Measurements from ENCODE around the gene BRD2.

The BRD2 gene

DNA sequence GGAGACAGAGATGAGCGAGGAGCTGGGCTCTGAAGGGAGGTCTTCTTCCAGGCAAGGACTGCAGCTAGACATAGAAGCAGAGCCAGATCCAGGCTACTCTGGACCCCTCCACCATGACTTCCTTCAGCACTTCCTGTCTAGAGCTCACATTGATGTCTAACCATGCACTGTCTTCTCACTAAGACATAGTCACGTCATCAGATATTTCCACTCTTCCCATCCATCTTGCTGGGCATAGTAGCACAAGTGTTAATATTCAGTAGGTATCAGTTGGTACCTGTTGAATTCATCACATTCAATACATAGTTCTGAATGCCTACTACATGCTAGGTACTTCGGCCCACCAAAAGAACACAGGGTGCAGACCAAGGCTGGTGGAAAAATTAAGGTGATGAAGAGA is 18.4 kb upstream of the BRD2 start:
- no peak for DNase-seq

- no peak for DNase-seq
Observed at GRCh38 chr6:32950449-32950848, 17.9 kb upstream of the BRD2 start.

GRCh38 chr6:32952817-32953739 is 15.3 kb upstream of the BRD2 start, which contains the start of gene HLA-DMA:
HLA-DMA (minus strand) TSS chr6:32953097; CDS start chr6:32953036, 61 bp downstream.
- peak; percentile 62 for DNase-seq

GRCh38 chr6:32953775-32954174 is 14.6 kb upstream of the BRD2 start:
- no peak for DNase-seq

- no peak for DNase-seq
Observed at GRCh38 chr6:32954267-32954666, 14.1 kb upstream of the BRD2 start.

- DNase-seq = no peak
Observed at GRCh38 chr6:32954986-32955802, 13.2 kb upstream of the BRD2 start.

- DNase-seq = no peak
Observed at GRCh38 chr6:32956176-32956575, 12.2 kb upstream of the BRD2 start.

GRCh38 chr6:32960563-32960962 is 7.8 kb upstream of the BRD2 start:
- no peak for DNase-seq

DNA sequence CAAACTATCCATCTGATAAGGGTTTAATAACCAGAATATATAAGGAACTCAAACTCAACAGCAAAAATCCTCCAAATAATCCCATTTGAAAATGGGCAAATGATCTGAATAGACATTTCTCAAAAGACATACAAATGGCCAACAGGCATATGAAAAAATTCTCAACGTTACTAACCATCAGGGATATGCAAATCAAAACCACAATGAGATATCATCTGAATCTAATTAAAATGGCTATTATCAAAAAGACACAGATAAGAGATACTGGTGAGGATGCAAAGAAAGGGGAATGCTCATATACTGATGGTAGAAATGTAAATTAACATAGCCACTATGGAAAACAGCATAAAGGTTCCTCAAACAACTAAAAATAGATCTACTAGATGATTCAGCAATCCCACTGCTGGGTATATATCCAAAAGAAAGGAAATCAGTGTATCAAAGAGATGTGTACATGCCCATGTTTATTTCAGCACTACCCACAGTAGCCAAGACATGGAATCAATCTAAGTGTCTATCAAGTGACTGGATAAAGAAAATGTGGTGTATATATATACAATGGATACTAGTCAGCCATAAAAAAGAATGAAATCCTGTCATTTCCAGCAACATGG is 6.1 kb upstream of the BRD2 start:
- DNase-seq = no peak

GRCh38 chr6:32963866-32964265 is 4.5 kb upstream of the BRD2 start:
- DNase-seq = no peak

DNA sequence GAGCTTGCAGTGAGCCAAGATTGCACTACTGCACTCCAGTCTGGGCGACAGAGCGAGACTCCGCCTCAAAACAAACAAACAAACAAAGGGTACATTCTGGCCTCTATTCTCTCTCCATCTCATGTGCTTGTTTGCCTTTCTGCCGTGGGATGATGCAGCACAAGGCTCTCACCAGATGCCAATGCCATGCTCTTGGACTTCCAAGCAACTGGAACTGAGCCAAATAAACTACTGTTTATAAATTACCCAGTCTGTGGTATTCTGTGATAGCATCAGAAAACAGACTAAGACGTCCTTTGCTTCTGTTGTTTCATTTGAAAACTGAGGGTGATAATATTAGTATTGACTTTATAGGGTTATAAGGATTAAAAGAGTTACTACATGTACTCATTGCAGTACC is 3.6 kb upstream of the BRD2 start:
- DNase-seq = no peak

DNA sequence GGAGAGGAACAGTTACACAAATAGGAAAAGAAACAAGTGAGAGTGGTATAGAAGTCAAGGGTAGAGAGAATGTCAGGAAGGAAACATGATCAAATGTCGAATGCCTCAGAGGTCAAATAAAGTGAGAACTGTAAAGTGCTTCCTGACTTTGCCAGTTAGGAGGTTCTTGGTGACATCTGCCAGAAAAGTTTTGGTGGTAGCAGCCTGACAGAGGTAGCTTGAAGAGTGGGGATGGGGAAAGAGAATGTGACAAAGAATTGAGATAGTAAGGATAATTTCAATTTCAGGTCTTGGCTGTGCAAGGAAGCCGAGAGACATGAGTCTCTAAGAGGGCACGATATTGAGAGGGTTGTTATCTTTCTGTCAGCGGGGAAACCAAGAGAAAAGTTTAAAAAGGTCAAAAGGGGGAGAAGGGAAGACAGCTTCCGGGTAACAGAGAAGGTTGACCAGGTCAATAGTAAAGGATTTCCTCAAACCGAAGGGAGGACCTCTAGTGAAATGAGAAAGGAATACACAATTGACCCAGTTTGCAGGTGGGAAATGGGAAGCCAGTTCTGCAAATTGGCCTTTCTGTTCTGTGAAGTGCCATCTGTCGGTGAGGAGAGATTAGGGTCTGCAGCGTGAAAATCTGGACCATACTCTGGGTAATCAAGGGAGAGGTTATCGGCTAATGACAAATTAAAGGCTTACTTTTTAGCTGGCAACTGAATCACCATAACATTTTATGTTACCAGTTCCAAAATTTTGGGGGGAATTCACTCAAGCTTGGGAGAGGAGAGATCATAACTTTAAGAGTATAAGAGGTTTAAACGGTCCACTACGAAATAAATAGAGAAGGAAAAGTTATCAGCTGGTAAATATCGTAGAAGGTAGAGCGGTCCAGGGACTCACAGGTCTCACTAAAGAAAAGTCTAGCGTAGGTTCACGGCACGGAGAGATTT is 973 bp upstream of the BRD2 start:
- peak; percentile 86 for DNase-seq

GRCh38 chr6:32968867-32969684 is 682 bp downstream of the BRD2 start:
- DNase-seq = peak; percentile 92

DNA sequence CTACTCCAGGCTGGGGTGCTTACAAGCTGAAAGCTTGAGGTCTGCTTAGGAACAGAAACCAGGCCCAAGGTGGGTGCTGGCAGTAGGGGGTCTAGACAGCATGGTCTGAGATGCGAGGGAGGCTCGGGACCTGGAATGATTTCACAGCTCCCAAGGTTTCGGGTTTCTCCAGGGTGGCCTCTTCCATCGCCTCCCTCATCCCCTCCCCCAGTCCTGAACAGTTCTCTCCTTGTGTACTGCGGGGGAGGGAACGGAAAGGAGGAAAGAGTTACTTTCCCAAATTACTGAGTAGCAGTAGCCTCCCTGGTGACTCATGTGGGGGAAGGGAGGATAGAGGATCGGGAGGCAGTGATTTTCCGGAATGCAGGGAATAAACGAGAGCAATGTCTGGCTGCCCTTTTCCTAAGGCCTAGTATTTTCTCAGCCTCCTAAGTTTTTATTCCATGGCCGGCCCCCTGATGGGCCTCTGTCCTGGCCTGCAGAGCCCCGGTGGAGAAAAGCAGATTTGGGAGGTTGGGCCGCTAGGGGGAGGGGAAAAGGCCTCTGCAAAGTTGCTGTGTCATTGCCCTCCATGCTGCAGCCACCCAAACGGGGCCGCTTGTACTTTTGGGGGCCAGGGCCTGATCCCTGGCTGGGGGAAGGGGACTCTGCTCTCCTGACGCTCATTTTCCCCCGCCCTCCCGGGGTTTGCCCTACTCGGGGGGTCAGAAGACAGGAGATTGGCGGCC is 1.5 kb downstream of the BRD2 start:
- DNase-seq = peak; percentile 93

DNA sequence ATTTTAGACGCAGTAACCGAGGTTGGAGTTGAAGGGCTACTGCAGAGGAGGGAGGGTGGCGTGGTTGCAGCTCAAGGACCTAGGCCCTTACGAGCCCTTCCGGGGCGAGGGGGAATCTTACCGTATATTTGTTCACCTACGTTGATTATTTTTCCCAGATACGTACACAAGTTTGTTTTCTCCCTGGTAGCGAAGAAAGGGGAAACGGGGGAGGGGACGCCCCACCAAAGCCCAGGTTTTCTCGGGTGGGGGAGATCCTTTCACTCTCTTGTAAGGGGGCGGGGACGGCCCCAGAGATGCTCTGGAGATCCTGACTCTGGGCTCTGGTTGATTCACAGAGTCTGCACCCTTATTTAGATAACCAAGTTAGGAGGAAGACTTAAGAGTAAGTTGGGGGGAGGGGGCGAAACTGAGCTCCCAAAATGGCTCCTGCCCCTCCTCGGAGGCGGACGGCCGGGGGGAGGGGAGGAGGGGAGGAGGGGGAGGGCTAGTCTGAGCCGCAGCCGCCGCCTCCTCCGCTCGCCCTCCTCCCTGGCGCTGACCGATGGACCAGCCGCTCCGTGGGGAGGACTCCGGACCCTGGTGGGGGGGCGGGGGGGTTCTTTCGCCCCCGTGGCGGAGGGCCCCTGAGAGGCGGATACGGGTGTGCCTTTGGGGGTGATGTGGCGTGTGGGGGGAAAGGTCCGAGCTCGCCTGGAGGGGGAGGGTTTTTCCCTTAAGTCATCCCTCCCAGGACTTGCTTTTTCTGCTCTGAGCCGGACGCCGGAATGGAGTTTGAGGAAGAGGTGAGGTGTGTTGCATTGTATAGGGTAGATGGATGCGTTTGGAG is 2.2 kb downstream of the BRD2 start:
- peak; percentile 95 for DNase-seq

DNA sequence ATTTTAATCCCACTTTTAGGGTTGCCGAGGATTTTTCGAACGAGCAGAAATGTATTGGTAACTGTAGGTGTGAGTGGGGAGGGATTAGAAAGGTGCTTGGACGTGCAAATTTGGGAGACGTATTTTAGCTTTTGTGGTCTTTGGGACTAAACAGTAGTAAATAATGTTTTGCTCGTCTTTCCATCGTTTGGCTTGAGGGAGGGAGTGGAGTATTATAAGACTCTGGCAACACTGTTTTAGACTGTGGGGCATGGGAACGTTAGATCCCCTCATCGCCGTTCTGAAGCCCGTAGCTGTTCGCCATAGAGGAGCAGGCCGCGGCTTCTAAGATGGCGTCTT is 2.8 kb downstream of the BRD2 start:
- no peak for DNase-seq

GRCh38 chr6:32971581-32972352 is 3.4 kb downstream of the BRD2 start:
- peak; percentile 100 for DNase-seq

GRCh38 chr6:32972353-32973143 is 4.2 kb downstream of the BRD2 start:
- no peak for DNase-seq

All from eye (tissue), 1 donor.